Measurements from ENCODE around the gene ZNF862. TPM values are rescaled to one million over a fixed set of nuclear protein-coding genes. Genes with fewer than 3 reads are reported as not detected.

ZNF862 gene
- total RNA-seq, 1 experiment from 2014 or later, result 9.2 TPM

DNA sequence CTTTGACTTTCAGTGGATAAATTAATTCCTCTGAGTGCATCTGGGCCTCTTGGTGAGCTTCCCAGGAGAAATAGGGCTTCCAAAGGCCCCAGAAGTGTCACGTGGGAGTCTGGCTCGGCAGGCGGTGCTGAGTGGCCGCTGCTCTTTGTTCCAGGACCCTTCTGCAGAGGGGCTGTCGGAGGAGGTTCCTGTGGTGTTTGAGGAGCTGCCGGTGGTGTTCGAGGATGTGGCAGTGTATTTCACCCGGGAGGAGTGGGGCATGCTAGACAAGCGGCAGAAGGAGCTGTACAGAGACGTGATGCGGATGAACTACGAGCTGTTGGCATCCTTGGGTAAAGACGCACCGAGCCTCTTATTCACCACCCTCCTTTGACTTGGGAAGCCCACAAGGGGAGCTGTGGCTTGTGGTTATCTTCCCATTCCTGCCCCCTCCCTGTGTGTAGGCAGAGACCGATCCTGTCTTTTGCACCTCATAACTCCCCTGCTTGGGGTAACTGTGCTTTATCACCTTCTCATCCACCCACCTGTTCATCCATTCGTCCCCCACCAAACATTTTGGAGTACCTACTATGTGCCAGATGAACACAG, 11.9 kb downstream of the ZNF862 start:
- H3K27me3 ChIP-seq (ENCODE audit: low read length), result no peaks in the 10 kb centered on the region
- no peak for DNase-seq
- no peaks in the 10 kb centered on the region for H3K36me3 ChIP-seq (ENCODE audit: insufficient read depth, low read length)
- no peaks in the 10 kb centered on the region for H4K20me1 ChIP-seq (ENCODE audit: insufficient read depth, low read depth, low read length)
- H3K4me3 ChIP-seq (ENCODE audit: low read length), result no peak overlapping the region
- H3K9ac ChIP-seq (ENCODE audit: low read length), result no peak overlapping the region
- no peaks in the 10 kb centered on the region for H3K79me2 ChIP-seq (ENCODE audit: low read length)
- no peak overlapping the region for H2AFZ ChIP-seq (ENCODE audit: low read length)
- peaks cover 7% of the 10 kb centered on the region for H3K4me1 ChIP-seq (ENCODE audit: low read length)
- H3K9me2 ChIP-seq (replicated peaks; ENCODE audit: insufficient read depth, low read length), result no peaks in the 10 kb centered on the region
- H3K4me2 ChIP-seq (ENCODE audit: low read depth, low read length, poor library complexity, severe bottlenecking), result no peak overlapping the region
- no peaks in the 10 kb centered on the region for H3K9me3 ChIP-seq (ENCODE audit: low read length)
- no peak overlapping the region for H3K27ac ChIP-seq (ENCODE audit: low read length)

GRCh38 chr7:149850716-149851115, 12.5 kb downstream of the ZNF862 start:
- no peak for DNase-seq
- Histone ChIP-seq H3K27ac (ENCODE audit: low read length) (no peak overlapping the region), H3K9me2 (replicated peaks; ENCODE audit: insufficient read depth, low read length) (no peaks in the 10 kb centered on the region), H3K27me3 (ENCODE audit: low read length) (no peaks in the 10 kb centered on the region), H2AFZ (ENCODE audit: low read length) (no peak overlapping the region), H4K20me1 (ENCODE audit: insufficient read depth, low read depth, low read length) (no peaks in the 10 kb centered on the region), H3K4me2 (ENCODE audit: low read depth, low read length, poor library complexity, severe bottlenecking) (no peak overlapping the region), H3K79me2 (ENCODE audit: low read length) (no peaks in the 10 kb centered on the region), H3K36me3 (ENCODE audit: insufficient read depth, low read length) (no peaks in the 10 kb centered on the region), H3K4me3 (ENCODE audit: low read length) (no peak overlapping the region), H3K9me3 (ENCODE audit: low read length) (no peaks in the 10 kb centered on the region), H3K4me1 (ENCODE audit: low read length) (peaks cover 7% of the 10 kb centered on the region), H3K9ac (ENCODE audit: low read length) (no peak overlapping the region)

DNA sequence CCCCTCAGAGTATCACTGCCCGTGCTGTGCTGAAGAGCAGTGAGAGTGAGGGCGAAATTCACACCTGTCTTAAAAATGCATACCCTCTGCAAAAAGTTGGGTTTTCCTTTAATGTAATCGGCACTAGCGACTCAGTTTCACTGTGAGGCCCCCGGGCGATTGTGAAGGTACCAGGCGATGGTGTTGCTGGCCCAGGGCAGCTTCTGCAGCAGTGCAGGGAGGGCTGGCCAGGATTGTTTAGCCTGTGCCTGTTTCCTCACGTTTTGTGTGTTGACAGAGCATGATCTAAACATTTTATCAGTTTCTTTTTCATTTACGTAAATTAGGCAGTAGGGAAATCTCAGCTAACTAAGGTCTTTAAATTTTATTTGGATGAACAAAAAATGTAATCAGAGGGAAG, 13.3 kb downstream of the ZNF862 start:
- H3K79me2 ChIP-seq (ENCODE audit: low read length), result no peaks in the 10 kb centered on the region
- H3K9me3 ChIP-seq (ENCODE audit: low read length), result no peaks in the 10 kb centered on the region
- H3K4me2 ChIP-seq (ENCODE audit: low read depth, low read length, poor library complexity, severe bottlenecking), result no peak overlapping the region
- H3K9ac ChIP-seq (ENCODE audit: low read length), result no peak overlapping the region
- H3K27ac ChIP-seq (ENCODE audit: low read length), result no peak overlapping the region
- H3K27me3 ChIP-seq (ENCODE audit: low read length), result no peaks in the 10 kb centered on the region
- no peaks in the 10 kb centered on the region for H4K20me1 ChIP-seq (ENCODE audit: insufficient read depth, low read depth, low read length)
- H3K4me1 ChIP-seq (ENCODE audit: low read length), result peaks cover 6% of the 10 kb centered on the region
- no peaks in the 10 kb centered on the region for H3K36me3 ChIP-seq (ENCODE audit: insufficient read depth, low read length)
- H2AFZ ChIP-seq (ENCODE audit: low read length), result no peak overlapping the region
- no peak overlapping the region for H3K4me3 ChIP-seq (ENCODE audit: low read length)
- no peak for DNase-seq
- no peaks in the 10 kb centered on the region for H3K9me2 ChIP-seq (replicated peaks; ENCODE audit: insufficient read depth, low read length)

GRCh38 chr7:149853157-149853556, 15.0 kb downstream of the ZNF862 start:
- no peaks in the 10 kb centered on the region for H3K9me3 ChIP-seq (ENCODE audit: low read length)
- no peak overlapping the region for H3K9ac ChIP-seq (ENCODE audit: low read length)
- H3K9me2 ChIP-seq (replicated peaks; ENCODE audit: insufficient read depth, low read length), result no peaks in the 10 kb centered on the region
- no peak overlapping the region for H3K4me2 ChIP-seq (ENCODE audit: low read depth, low read length, poor library complexity, severe bottlenecking)
- no peak overlapping the region for H3K27ac ChIP-seq (ENCODE audit: low read length)
- H3K4me3 ChIP-seq (ENCODE audit: low read length), result no peak overlapping the region
- no peaks in the 10 kb centered on the region for H3K4me1 ChIP-seq (ENCODE audit: low read length)
- no peaks in the 10 kb centered on the region for H4K20me1 ChIP-seq (ENCODE audit: insufficient read depth, low read depth, low read length)
- DNase-seq, result no peak
- no peaks in the 10 kb centered on the region for H3K27me3 ChIP-seq (ENCODE audit: low read length)
- no peaks in the 10 kb centered on the region for H3K36me3 ChIP-seq (ENCODE audit: insufficient read depth, low read length)
- no peak overlapping the region for H2AFZ ChIP-seq (ENCODE audit: low read length)
- H3K79me2 ChIP-seq (ENCODE audit: low read length), result no peaks in the 10 kb centered on the region

DNA sequence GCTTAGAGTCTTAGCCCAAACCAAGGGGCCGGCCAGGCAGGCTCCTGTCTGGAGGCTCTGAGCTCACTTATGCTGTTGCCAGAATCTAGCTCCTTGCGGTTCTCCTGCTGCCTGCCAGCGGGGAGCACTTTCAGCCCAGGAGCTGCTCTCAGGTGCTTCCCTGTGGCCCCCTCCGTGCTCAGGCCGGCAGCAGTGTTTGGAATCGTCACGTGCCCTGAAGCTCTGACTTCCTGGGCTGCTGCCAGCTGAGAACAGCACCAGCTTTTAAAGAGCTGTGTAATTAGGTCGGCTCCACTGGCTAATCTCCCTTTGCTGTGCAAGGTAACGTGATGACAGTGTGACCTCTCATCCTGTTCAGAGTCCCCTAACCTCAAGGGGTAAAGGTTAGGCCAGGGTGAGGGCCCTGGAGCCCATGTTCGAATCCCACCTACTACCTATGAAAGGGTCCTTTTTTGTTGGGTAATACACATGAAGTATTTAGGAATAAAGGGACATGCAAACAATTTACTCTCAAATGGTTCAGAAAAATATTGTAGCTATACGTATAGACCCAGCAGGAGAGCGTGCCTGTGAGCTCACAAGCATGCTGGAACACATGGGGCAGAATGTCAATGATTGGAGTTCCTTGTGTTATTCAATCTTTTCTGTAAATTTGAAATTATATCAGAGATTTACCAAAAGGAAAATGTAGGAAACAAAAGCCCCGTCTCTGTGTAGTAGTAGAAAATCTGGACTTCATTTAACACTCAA, 16.6 kb downstream of the ZNF862 start:
- Histone ChIP-seq H3K79me2 (ENCODE audit: low read length) (no peaks in the 10 kb centered on the region), H3K4me2 (ENCODE audit: low read depth, low read length, poor library complexity, severe bottlenecking) (no peak overlapping the region), H3K9me3 (ENCODE audit: low read length) (no peaks in the 10 kb centered on the region), H3K9ac (ENCODE audit: low read length) (no peak overlapping the region), H3K36me3 (ENCODE audit: insufficient read depth, low read length) (no peaks in the 10 kb centered on the region), H3K27ac (ENCODE audit: low read length) (no peak overlapping the region), H3K9me2 (replicated peaks; ENCODE audit: insufficient read depth, low read length) (no peaks in the 10 kb centered on the region), H2AFZ (ENCODE audit: low read length) (no peak overlapping the region), H4K20me1 (ENCODE audit: insufficient read depth, low read depth, low read length) (no peaks in the 10 kb centered on the region), H3K27me3 (ENCODE audit: low read length) (no peaks in the 10 kb centered on the region), H3K4me1 (ENCODE audit: low read length) (no peaks in the 10 kb centered on the region), H3K4me3 (ENCODE audit: low read length) (no peak overlapping the region)
- DNase-seq, result no peak

- Histone ChIP-seq H3K79me2 (ENCODE audit: low read length) (no peaks in the 10 kb centered on the region), H3K9me3 (ENCODE audit: low read length) (no peaks in the 10 kb centered on the region), H4K20me1 (ENCODE audit: insufficient read depth, low read depth, low read length) (no peaks in the 10 kb centered on the region), H3K27ac (ENCODE audit: low read length) (no peak overlapping the region), H2AFZ (ENCODE audit: low read length) (no peak overlapping the region), H3K4me3 (ENCODE audit: low read length) (no peak overlapping the region), H3K27me3 (ENCODE audit: low read length) (no peaks in the 10 kb centered on the region), H3K9me2 (replicated peaks; ENCODE audit: insufficient read depth, low read length) (no peaks in the 10 kb centered on the region), H3K9ac (ENCODE audit: low read length) (no peak overlapping the region), H3K36me3 (ENCODE audit: insufficient read depth, low read length) (no peaks in the 10 kb centered on the region), H3K4me2 (ENCODE audit: low read depth, low read length, poor library complexity, severe bottlenecking) (no peak overlapping the region), H3K4me1 (ENCODE audit: low read length) (no peaks in the 10 kb centered on the region)
- DNase-seq, result no peak
These were observed 17.5 kb downstream of the ZNF862 start for GRCh38 chr7:149855361-149856305.

DNA sequence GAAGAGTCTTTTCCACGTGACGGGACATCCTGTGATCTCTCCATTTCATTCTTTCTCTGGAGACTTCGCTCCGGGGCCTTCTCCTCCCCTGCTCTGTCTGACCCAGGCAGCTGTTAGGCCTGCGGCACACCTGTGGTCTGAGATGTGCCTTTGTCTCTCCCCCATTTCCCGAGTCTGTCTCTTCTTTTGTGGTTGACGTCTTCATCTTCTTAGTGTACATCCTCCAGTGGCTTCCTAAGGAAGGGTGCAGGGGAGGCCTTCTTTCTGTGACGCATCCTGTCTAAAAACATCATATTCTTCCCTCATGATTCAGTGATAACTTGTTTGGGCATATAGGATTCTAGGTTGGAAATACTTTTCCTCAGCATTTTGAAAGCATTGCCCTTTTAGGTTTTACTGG, 18.4 kb downstream of the ZNF862 start:
- no peaks in the 10 kb centered on the region for H3K9me2 ChIP-seq (replicated peaks; ENCODE audit: insufficient read depth, low read length)
- no peak for DNase-seq
- no peak overlapping the region for H2AFZ ChIP-seq (ENCODE audit: low read length)
- H3K79me2 ChIP-seq (ENCODE audit: low read length), result no peaks in the 10 kb centered on the region
- no peaks in the 10 kb centered on the region for H3K27me3 ChIP-seq (ENCODE audit: low read length)
- H3K36me3 ChIP-seq (ENCODE audit: insufficient read depth, low read length), result no peaks in the 10 kb centered on the region
- no peaks in the 10 kb centered on the region for H4K20me1 ChIP-seq (ENCODE audit: insufficient read depth, low read depth, low read length)
- no peaks in the 10 kb centered on the region for H3K9me3 ChIP-seq (ENCODE audit: low read length)
- no peak overlapping the region for H3K9ac ChIP-seq (ENCODE audit: low read length)
- H3K4me2 ChIP-seq (ENCODE audit: low read depth, low read length, poor library complexity, severe bottlenecking), result no peak overlapping the region
- H3K27ac ChIP-seq (ENCODE audit: low read length), result no peak overlapping the region
- H3K4me3 ChIP-seq (ENCODE audit: low read length), result no peak overlapping the region
- H3K4me1 ChIP-seq (ENCODE audit: low read length), result no peaks in the 10 kb centered on the region

DNA sequence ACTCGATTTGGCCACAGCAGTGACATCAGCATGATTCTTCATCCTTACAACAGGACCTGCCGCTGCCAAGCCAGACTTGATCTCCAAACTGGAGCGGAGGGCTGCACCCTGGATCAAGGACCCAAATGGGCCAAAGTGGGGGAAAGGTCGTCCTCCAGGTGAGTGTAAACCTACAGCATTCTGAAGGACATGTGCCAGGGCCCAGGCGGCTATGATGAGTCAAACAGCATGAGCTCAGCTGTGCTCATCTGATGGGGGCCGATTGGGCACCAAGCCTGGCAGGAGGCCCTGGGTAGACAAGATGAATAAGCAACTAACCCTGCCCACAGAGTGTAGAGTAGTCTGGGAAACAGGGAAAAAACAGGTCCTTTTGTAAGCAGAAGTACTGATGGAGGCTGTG, 21.2 kb downstream of the ZNF862 start:
- H3K27ac ChIP-seq (ENCODE audit: low read length), result no peak overlapping the region
- no peaks in the 10 kb centered on the region for H3K4me1 ChIP-seq (ENCODE audit: low read length)
- H4K20me1 ChIP-seq (ENCODE audit: insufficient read depth, low read depth, low read length), result no peaks in the 10 kb centered on the region
- H3K4me3 ChIP-seq (ENCODE audit: low read length), result no peak overlapping the region
- H3K36me3 ChIP-seq (ENCODE audit: insufficient read depth, low read length), result no peaks in the 10 kb centered on the region
- no peaks in the 10 kb centered on the region for H3K9me2 ChIP-seq (replicated peaks; ENCODE audit: insufficient read depth, low read length)
- no peaks in the 10 kb centered on the region for H3K27me3 ChIP-seq (ENCODE audit: low read length)
- H2AFZ ChIP-seq (ENCODE audit: low read length), result no peak overlapping the region
- no peak overlapping the region for H3K4me2 ChIP-seq (ENCODE audit: low read depth, low read length, poor library complexity, severe bottlenecking)
- no peak for DNase-seq
- no peaks in the 10 kb centered on the region for H3K79me2 ChIP-seq (ENCODE audit: low read length)
- H3K9ac ChIP-seq (ENCODE audit: low read length), result no peak overlapping the region
- H3K9me3 ChIP-seq (ENCODE audit: low read length), result no peaks in the 10 kb centered on the region
